GM12891 (cell line): Measurements from ENCODE around the gene PCIF1.
"Not testable (repeated sequence)": the region's sequence is repeated elsewhere in the genome, so short reads cannot be mapped to it uniquely, and the experiment has no call there.

Source experiments
- POLR2A ChIP-seq: IDR thresholded peaks from 2 replicates; pipeline ENCODE4 v1.6.1; 2011; ENCODE audit warnings: low read depth, low read length, control low read depth
- POLR2AphosphoS5 ChIP-seq: IDR thresholded peaks from 2 replicates; pipeline ENCODE4 v1.6.1; 2011; ENCODE audit warnings: low read depth, low read length, control low read depth

DNA sequence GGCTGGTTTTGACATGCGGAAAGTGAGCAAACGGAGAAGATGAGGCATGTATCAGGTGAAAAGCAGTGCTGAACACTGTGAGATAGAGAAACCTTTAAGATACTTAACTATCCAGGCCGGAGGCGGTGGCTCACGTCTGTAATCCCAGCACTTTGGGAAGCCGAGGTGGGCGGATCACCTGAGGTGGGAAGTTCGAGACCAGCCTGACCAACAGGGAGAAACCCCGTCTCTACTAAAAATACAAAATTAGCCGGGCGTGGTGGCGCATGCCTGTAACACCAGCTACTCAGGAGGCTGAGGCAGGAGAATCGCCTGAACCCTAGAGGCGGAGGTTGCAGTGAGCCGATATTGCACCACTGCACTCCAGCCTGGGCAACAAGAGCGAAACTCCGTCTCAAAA lies 2.8 kb upstream of the PCIF1 start:
- not testable (repeated sequence) for TF ChIP-seq POLR2A, POLR2AphosphoS5
